H1 (cell line): ENCODE data around the gene DHRS4. TPM values are rescaled to one million over a fixed set of nuclear protein-coding genes. Genes with fewer than 3 reads are reported as not detected.

Experiments used
- CTCF ChIA-PET: fragments of 300-600 bp; sonication (Branson Sonifier 250); formaldehyde crosslinking; loops from one replicate; lab custom pipeline; 2021; ENCODE audit not compliant: partially characterized antibody; lab: Charles Lee
- POLR2A ChIA-PET: fragments of 300-600 bp; sonication (Branson Sonifier 250); formaldehyde crosslinking; loops from one replicate; lab custom pipeline; 2021; ENCODE audit warnings: inconsistent platforms; ENCODE audit not compliant: partially characterized antibody; lab: Charles Lee
- DNase-seq, 2 experiments: peaks; one replicate each; pipeline versions ENCODE4 v3.0.0 to v3.0.0-alpha.2; 2010 to 2022; ENCODE audit warnings: low spot score in 2 of 2, low read depth in 1 of 2, mixed read lengths in 1 of 2
- FAIRE-seq: peaks from 2 replicates; lab custom pipeline; 2011; peaks lifted over from hg19 to GRCh38; lab: Jason Lieb, UNC
- H2AFZ ChIP-seq: 2 replicates; pipeline ENCODE4 v1.8.1; 2012; ENCODE audit warnings: low read length, inconsistent platforms
- H2AK5ac ChIP-seq: 2 replicates; pipeline ENCODE4 v1.6.1; 2013; ENCODE audit warnings: low read depth, low read length
- H2BK120ac ChIP-seq: replicated peaks from 2 replicates; pipeline ENCODE3; 2013; ENCODE audit warnings: low read depth, low read length, inconsistent platforms
- H2BK12ac ChIP-seq: 2 replicates; pipeline ENCODE4 v1.6.1; 2013; ENCODE audit warnings: low read depth, low read length
- H2BK15ac ChIP-seq: 2 replicates; pipeline ENCODE4 v1.6.1; 2013; ENCODE audit warnings: low read length
- H2BK20ac ChIP-seq: 2 replicates; pipeline ENCODE4 v1.6.1; 2013; ENCODE audit warnings: low read length
- H2BK5ac ChIP-seq: 2 replicates; pipeline ENCODE4 v1.6.1; 2013; ENCODE audit warnings: low read depth, low read length
- H3K14ac ChIP-seq: 2 replicates; pipeline ENCODE4 v1.6.1; 2013; ENCODE audit warnings: inconsistent platforms; ENCODE audit not compliant: insufficient read length
- H3K18ac ChIP-seq: 2 replicates; pipeline ENCODE4 v1.6.1; 2013; ENCODE audit warnings: low read length; ENCODE audit errors: extremely low read depth
- H3K23ac ChIP-seq: 2 replicates; pipeline ENCODE4 v1.6.1; 2013; ENCODE audit warnings: inconsistent platforms; ENCODE audit not compliant: insufficient read length
- H3K23me2 ChIP-seq: 2 replicates; pipeline ENCODE4 v1.6.1; 2013; ENCODE audit warnings: low read depth, low read length
- H3K27ac ChIP-seq: 2 replicates; pipeline ENCODE4 v1.6.1; 2011; ENCODE audit warnings: low read depth, low read length, inconsistent platforms
- H3K27me3 ChIP-seq, 4 experiments: replicated peaks in 1 of 4; 1 replicate in 1 of 4; 2 replicates in 3 of 4; pipeline versions ENCODE4 v1.6.1 to v1.8.1; 2011 to 2013; ENCODE audit warnings: low read length in 3 of 4, mild to moderate bottlenecking in 3 of 4, inconsistent platforms in 2 of 4, mixed read lengths in 2 of 4, moderate library complexity in 1 of 4; ENCODE audit not compliant: control insufficient read depth in 3 of 4, insufficient read depth in 3 of 4; ENCODE audit errors: extremely low read depth in 1 of 4
- H3K36me3 ChIP-seq, 4 experiments: 2 replicates each; pipeline versions ENCODE4 v1.6.1 to v1.8.1; 2011 to 2013; ENCODE audit warnings: mild to moderate bottlenecking in 4 of 4, low read length in 3 of 4, moderate library complexity in 2 of 4, control low read depth in 1 of 4, inconsistent platforms in 1 of 4; ENCODE audit not compliant: insufficient read depth in 4 of 4, control insufficient read depth in 2 of 4
- H3K4ac ChIP-seq: replicated peaks from 2 replicates; pipeline ENCODE3; 2013; ENCODE audit warnings: low read length, low read depth, mixed read lengths, inconsistent platforms; ENCODE audit not compliant: insufficient read length
- H3K4me1 ChIP-seq, 4 experiments: replicated peaks in 1 of 4; 1 replicate in 1 of 4; 2 replicates in 3 of 4; pipeline versions ENCODE4 v1.6.1 to v1.8.1; 2011 to 2013; ENCODE audit warnings: low read length in 3 of 4, inconsistent platforms in 2 of 4, mixed read lengths in 1 of 4; ENCODE audit not compliant: insufficient read depth in 4 of 4, control insufficient read depth in 3 of 4
- H3K4me2 ChIP-seq, 2 experiments: 2 replicates each; pipeline versions ENCODE4 v1.6.1 to v1.8.1; 2011 to 2013; ENCODE audit warnings: low read depth in 2 of 2, low read length in 2 of 2, control low read depth in 1 of 2, inconsistent platforms in 1 of 2, mild to moderate bottlenecking in 1 of 2; ENCODE audit not compliant: insufficient read depth in 1 of 2
- H3K4me3 ChIP-seq, 4 experiments: fragments of 200-600, 300-600 bp in 1 of 4; sonication (generic), shearing (Covaris generic), sonication (Bioruptor Twin) in 1 of 4; 2 replicates each; pipeline versions ENCODE4 v1.5.1 to v1.8.1; 2011 to 2016; ENCODE audit warnings: low read length in 4 of 4, low read depth in 3 of 4, control low read depth in 2 of 4, inconsistent platforms in 2 of 4, mild to moderate bottlenecking in 2 of 4, mixed read lengths in 1 of 4, moderate library complexity in 1 of 4; ENCODE audit not compliant: insufficient read depth in 2 of 4; ENCODE audit errors: extremely low read depth in 1 of 4
- H3K56ac ChIP-seq: replicated peaks from 2 replicates; pipeline ENCODE3; 2013; ENCODE audit warnings: low read depth, mild to moderate bottlenecking, mixed read lengths, low read length, inconsistent platforms; ENCODE audit not compliant: insufficient read length
- H3K79me1 ChIP-seq: 2 replicates; pipeline ENCODE4 v1.6.1; 2013; ENCODE audit warnings: low read depth, low read length, control low read depth
- H3K79me2 ChIP-seq, 2 experiments: 2 replicates each; pipeline versions ENCODE4 v1.6.1 to v1.8.1; 2012 to 2013; ENCODE audit warnings: low read length in 2 of 2, mild to moderate bottlenecking in 2 of 2, inconsistent platforms in 1 of 2; ENCODE audit not compliant: insufficient read depth in 2 of 2, control insufficient read depth in 1 of 2
- H3K9ac ChIP-seq, 4 experiments: replicated peaks in 1 of 4; 1 replicate in 1 of 4; 2 replicates in 3 of 4; pipeline versions ENCODE4 v1.6.1 to v1.8.1; 2011 to 2013; ENCODE audit warnings: low read depth in 3 of 4, low read length in 3 of 4, control low read depth in 2 of 4, mild to moderate bottlenecking in 2 of 4, moderate library complexity in 2 of 4, inconsistent platforms in 1 of 4; ENCODE audit errors: extremely low read depth in 1 of 4
- H3K9me3 ChIP-seq, 2 experiments: 2 replicates each; pipeline versions ENCODE4 v1.6.1 to v1.8.1; 2012 to 2013; ENCODE audit warnings: mild to moderate bottlenecking in 2 of 2, moderate library complexity in 2 of 2, control low read depth in 1 of 2, inconsistent platforms in 1 of 2, low read depth in 1 of 2, low read length in 1 of 2, mixed read lengths in 1 of 2; ENCODE audit not compliant: insufficient read depth in 2 of 2
- H4K20me1 ChIP-seq, 2 experiments: replicated peaks in 1 of 2; 2 replicates each; pipeline versions ENCODE3 to v1.8.1; 2011 to 2013; ENCODE audit warnings: inconsistent platforms in 2 of 2, low read length in 2 of 2, mild to moderate bottlenecking in 1 of 2; ENCODE audit not compliant: insufficient read depth in 2 of 2, control insufficient read depth in 1 of 2
- H4K5ac ChIP-seq: 2 replicates; pipeline ENCODE4 v1.6.1; 2013; ENCODE audit warnings: low read length, low read depth, mixed read lengths, inconsistent platforms; ENCODE audit not compliant: insufficient read length
- H4K8ac ChIP-seq: 2 replicates; pipeline ENCODE4 v1.8.0; 2013; ENCODE audit warnings: mild to moderate bottlenecking, moderate library complexity, low read length, inconsistent platforms; ENCODE audit not compliant: insufficient read depth; ENCODE audit errors: extremely low read depth
- H4K91ac ChIP-seq: replicated peaks from 2 replicates; pipeline ENCODE3; 2013; ENCODE audit warnings: low read length, mixed read lengths, inconsistent platforms; ENCODE audit not compliant: insufficient read length
- CREB1 ChIP-seq: IDR thresholded peaks from 2 replicates; pipeline ENCODE4 v1.6.1; 2012; ENCODE audit warnings: inconsistent platforms
- WGBS, 2 experiments: shearing (Covaris generic) in 1 of 2; methylation state at CpG; one replicate each; pipeline versions ENCODE4 v1.1.6 to v1.1.7; 2013 to 2015; ENCODE audit warnings: low lambda C conversion rate in 2 of 2, mixed read lengths in 2 of 2, inconsistent platforms in 1 of 2, low coverage in 1 of 2, missing lambda C conversion rate in 1 of 2; ENCODE audit not compliant: insufficient replicate concordance in 2 of 2, insufficient coverage in 1 of 2, insufficient read length in 1 of 2; ENCODE audit errors: extremely low coverage in 1 of 2, missing lambda C conversion rate in 1 of 2; 5-methylcytosine and 5-hydroxymethylcytosine counted together
- polyA plus RNA-seq, 7 experiments: library from polyadenylated mRNA; depleted of rRNA in 3 of 7; stranded (reverse) in 5 of 7; unstranded in 2 of 7; fragments of >200 nt in 5 of 7; fragments of 200-250 nt in 2 of 7; gene quantifications; 1 replicate in 5 of 7; 2 replicates in 1 of 7; 4 replicates in 1 of 7; pipeline versions ENCODE4 v1.2.1 to v1.2.3, GENCODE V29; 2011 to 2013; ENCODE audit warnings: missing spikeins in 2 of 7, mixed read lengths in 2 of 7
- total RNA-seq: library from RNA; stranded (reverse); fragmentation: NEBNext Ultra II Directional; extraction: Animal tissue kit (Norgen Biotek cat#: 25700); gene quantifications from 2 replicates; pipeline ENCODE4 v1.2.1, GENCODE V29; 2021

DHRS4 gene
- total and polyA plus RNA-seq, 2 of the 8 experiments (the other 6 are each of a cell fraction or from before 2014, with no cell fraction given), result 11.7 to 16.2 TPM

DNA sequence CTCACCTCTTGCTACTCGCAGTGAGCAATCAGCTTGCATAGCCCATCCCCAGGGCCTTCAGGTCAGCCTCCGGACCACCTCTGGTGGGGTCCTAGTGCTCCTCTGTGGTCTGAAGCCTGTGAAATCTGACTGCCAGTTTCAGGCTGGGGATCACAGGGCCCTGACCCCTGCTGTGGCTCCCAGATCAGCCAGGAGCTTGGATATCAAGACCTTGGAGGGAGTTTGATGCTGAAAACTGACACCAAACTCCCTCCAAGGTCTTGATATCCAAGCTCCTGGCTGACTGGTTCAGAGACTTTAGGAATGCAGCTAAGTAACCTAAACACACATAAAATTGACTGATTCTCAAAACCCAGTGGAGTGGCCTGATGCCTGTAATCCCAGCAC is 19.8 kb upstream of the DHRS4 start:
- H3K36me3 ChIP-seq, result no peaks in the 10 kb centered on the region
- no peak for TF ChIP-seq CREB1

More for the DNA sequence above, 19.8 kb upstream of the DHRS4 start:
- ChIA-PET POLR2A (no interaction called here), CTCF (interaction anchor here (0.9 to 6.1 kb wide), 7 partner anchors 10 to 320 kb away, joined by 3 to 44 read pairs (median 6); partner anchors contain the start of gene DHRS4)
- H2BK15ac ChIP-seq, result no peak overlapping the region
- no peak overlapping the region for H3K4me3 ChIP-seq
- H3K9ac ChIP-seq, result no peak overlapping the region
- H3K4me2 ChIP-seq, result no peak overlapping the region
- FAIRE-seq, result no peak
- H3K79me2 ChIP-seq, result no peaks in the 10 kb centered on the region
- no peak overlapping the region for H2AK5ac ChIP-seq
- no peak overlapping the region for H3K18ac ChIP-seq
- no peak overlapping the region for H3K56ac ChIP-seq
- DNase-seq, result no peak
- WGBS, 2 experiments, result 100% methylated on average over 2 of the region's 2 CpGs; no CpG with 5 or more reads in 1 of the 2 experiments
- no peaks in the 10 kb centered on the region for H3K9me3 ChIP-seq
- no peaks in the 10 kb centered on the region for H3K27me3 ChIP-seq
- H3K79me1 ChIP-seq, result no peaks in the 10 kb centered on the region
- no peak overlapping the region for H4K8ac ChIP-seq
- H2BK12ac ChIP-seq, result no peak overlapping the region
- no peak overlapping the region for H4K5ac ChIP-seq
- H3K23me2 ChIP-seq, result peaks cover 1% of the 10 kb centered on the region; the same call in 1 of the 2 replicates
- no peak overlapping the region for H3K23ac ChIP-seq
- H2BK20ac ChIP-seq, result no peak overlapping the region
- H2BK120ac ChIP-seq, result no peak overlapping the region
- no peak overlapping the region for H3K14ac ChIP-seq
- H4K91ac ChIP-seq, result no peak overlapping the region
- no peak overlapping the region for H2BK5ac ChIP-seq
- no peak overlapping the region for H3K4ac ChIP-seq
- H2AFZ ChIP-seq, result no peak overlapping the region
- H4K20me1 ChIP-seq, result no peaks in the 10 kb centered on the region
- H3K4me1 ChIP-seq, result no peaks in the 10 kb centered on the region
- H3K27ac ChIP-seq, result no peak overlapping the region
